Epithelial cell of proximal tubule (primary cell): ENCODE results near the gene KLHL29. TPM values are rescaled to one million over a fixed set of nuclear protein-coding genes. Genes with fewer than 3 reads are reported as not detected.

Experiments used
- DNase-seq: peaks from one replicate; pipeline ENCODE4 v3.0.0-alpha.2; 2011; ENCODE audit warnings: low read depth
- H3K4me3 ChIP-seq: 2 replicates; pipeline ENCODE4 v1.5.1; 2011; ENCODE audit warnings: low read depth, mild to moderate bottlenecking, low read length
- total RNA-seq: library from RNA; depleted of rRNA; stranded (reverse); fragments of >200 nt; gene quantifications from 2 replicates; pipeline ENCODE4 v1.2.3, GENCODE V29; 2015
- TF ChIP-seq, protein P1 (sequence below): conservative IDR thresholded peaks from 2 replicates; pipeline ENCODE4 v1.5.1; 2012; ENCODE audit warnings: low read depth, mild to moderate bottlenecking, low read length

Gene KLHL29
- total RNA-seq, 1 donor from 2014 or later: 12.0 TPM

DNA sequence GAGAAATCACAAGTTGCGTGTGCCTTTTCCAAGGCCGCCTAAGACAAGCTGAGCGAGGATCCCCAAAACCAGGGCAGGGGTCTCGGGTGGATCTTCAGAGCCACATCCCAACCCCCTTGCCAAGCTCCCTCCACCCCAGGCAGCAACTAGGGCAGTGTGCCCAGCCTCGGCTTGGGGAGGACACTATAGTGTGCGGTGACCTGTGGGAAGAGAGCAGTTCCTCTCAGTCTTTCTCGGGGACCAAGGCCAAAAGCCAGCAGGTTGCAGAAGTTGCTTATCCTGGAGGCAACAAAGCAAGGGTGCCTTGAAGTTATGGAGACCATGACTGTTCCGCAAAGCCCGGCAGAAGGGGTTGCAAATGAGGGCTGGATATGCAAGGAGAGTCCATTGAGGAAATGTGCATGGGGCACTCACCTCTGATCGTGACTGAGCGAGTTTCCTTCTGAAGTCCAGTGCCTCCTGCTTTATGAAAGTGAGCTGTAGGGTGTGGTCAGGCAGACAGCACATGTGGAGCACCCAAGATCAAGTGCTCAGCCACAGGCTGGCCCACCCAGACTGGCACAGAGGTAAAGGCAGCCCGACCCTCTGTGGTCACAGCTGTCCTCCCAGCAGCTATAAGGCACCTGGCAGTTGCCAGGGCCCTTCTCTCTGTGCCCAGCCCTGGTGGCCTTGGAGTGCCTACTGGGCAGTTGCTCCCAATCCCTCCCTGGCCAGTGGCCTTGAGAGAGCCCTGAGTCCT, 281.4 kb downstream of the KLHL29 start:
- TF ChIP-seq, protein P1, sequence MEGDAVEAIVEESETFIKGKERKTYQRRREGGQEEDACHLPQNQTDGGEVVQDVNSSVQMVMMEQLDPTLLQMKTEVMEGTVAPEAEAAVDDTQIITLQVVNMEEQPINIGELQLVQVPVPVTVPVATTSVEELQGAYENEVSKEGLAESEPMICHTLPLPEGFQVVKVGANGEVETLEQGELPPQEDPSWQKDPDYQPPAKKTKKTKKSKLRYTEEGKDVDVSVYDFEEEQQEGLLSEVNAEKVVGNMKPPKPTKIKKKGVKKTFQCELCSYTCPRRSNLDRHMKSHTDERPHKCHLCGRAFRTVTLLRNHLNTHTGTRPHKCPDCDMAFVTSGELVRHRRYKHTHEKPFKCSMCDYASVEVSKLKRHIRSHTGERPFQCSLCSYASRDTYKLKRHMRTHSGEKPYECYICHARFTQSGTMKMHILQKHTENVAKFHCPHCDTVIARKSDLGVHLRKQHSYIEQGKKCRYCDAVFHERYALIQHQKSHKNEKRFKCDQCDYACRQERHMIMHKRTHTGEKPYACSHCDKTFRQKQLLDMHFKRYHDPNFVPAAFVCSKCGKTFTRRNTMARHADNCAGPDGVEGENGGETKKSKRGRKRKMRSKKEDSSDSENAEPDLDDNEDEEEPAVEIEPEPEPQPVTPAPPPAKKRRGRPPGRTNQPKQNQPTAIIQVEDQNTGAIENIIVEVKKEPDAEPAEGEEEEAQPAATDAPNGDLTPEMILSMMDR: no peak
- no peak overlapping the region for H3K4me3 ChIP-seq
- DNase-seq: no peak

DNA sequence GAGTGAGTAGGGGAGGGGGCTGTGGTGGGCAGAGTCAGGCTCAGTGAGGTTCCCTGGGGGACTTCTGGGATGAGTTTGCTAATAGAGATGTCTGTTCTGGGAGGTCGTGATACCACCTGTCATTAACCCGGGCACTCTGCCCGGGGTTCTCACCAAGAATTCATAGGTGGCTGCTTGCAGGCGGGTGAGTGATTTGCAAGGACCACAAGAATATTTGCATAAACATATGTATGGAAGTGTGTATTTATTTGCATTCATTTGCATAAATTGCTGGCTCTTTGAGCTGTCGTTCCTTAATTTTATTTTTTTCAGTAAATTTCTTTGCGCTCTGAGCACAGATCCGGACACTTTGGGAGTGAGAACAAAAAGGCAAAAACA, 282.0 kb downstream of the KLHL29 start:
- H3K4me3 ChIP-seq: no peak overlapping the region
- TF ChIP-seq, protein P1: no peak
- DNase-seq: no peak

DNA sequence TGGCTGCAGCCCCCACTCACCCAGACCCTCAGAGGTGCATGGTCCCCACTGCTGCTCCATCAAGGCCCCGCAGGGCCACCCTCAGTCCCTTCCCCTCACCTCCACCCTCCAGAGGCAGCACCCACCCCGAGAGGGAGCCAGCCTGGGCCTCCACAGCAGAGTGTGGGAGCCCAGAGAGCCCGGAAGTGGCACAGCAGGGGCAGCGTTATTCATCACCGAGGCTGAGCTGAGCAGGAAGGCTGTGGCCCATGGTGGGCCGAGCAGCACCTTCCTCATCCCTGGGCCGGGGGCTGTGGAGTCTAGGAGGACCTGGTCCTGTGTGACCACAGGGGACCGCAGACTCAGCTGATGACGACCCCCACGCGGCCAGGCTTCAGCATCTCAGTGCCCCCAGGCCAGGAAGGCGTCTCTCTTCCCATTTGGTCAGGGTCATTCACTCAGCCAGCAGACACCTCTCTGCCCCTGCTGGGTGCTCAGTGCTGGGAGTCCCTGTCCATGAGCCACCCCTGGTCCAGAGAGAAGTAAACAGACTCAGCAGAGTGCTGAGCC, 283.9 kb downstream of the KLHL29 start:
- DNase-seq: no peak
- TF ChIP-seq, protein P1: no peak
- H3K4me3 ChIP-seq: no peak overlapping the region

DNA sequence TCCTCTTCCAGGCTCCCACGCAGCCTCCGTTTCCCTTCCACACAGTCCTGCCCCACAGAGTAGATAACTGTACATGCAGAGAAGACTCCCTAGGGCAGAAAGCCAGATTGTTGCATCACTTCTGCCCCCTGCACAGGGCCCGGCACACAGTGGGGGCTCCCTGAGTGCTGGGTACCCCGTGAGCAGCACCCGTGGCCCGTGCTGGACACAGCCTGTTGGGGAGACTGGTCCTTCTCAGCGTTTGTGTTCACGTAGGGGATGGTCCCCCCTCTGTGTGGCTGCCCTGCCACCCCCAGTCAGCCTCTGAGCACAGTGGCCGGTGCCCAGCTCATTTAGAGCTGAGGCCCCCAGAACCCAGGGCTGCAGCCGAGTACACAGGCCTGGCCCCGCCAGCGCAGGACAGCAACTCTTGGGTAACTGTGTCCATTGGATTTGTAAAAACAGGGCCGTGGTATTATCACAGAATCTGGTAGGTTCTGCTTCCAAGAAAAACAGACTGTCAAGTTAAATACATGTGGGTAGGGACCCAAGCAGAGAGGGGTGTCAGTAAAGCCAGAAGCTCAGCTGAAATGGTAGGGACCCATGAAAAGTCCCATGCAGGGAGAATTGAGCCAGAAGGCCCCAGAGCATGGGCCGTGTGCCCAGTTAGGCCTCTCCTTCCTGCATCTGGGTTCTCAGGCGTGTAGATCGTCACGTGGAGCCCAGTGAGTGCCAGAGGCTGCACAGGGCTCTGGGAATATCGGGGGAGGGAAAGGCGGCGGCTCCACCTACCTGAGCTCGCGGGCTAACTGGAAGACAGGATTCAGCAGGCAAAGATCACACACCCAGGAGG, 284.6 kb downstream of the KLHL29 start:
- TF ChIP-seq, protein P1: no peak
- peak; percentile 78 for DNase-seq

DNA sequence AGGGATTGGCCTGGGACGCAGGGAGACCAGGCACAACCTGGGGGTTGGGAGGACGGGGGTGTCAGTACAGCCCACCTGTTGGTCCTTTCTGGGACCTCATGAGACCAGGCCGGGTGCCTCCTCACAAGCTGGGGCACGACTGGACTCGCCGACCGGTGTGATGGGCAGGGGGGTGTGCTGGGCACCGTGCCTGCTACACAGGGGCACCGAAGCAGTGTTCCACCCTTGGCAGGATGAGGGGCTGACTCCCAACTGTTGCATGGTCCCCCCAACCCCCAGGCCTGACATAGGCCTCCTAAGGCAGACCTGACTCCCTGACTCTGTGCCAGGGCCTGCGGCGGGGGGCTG, 285.2 kb downstream of the KLHL29 start:
- no peak for DNase-seq
- TF ChIP-seq, protein P1: no peak
- peak overlapping the region; percentile 46 for H3K4me3 ChIP-seq

More for the DNA sequence above, 284.6 kb downstream of the KLHL29 start:
- peak overlapping the region; percentile 46 for H3K4me3 ChIP-seq

DNA sequence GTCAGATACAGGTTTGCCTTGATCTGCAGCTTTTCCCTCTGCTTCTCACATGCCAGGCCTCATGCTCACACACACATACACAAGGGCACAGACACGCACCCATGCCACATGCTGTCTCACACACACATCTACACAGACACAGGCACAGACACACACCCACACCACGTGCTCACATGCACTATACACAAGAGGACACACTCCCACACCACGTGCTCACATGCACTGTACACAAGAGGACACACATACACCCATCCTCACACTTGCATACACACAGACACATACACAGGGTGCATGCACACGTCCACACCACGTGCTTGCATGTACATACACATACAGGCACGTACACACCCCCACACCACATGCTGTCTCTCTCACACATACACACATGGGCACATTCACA, 288.1 kb downstream of the KLHL29 start:
- no peak overlapping the region for H3K4me3 ChIP-seq
- no peak for DNase-seq

More for the DNA sequence above, 288.1 kb downstream of the KLHL29 start:
- TF ChIP-seq, protein P1: no peak
